Activated CD4-positive, CD25-positive, alpha-beta regulatory T cell (primary cell): Measurements from ENCODE around the gene RTL10.

ENCODE experiments used
- DNase-seq, 4 experiments: peaks; one replicate each; lab custom pipeline; 2025; lab: John Stamatoyannopoulos, UW

Gene RTL10

DNA sequence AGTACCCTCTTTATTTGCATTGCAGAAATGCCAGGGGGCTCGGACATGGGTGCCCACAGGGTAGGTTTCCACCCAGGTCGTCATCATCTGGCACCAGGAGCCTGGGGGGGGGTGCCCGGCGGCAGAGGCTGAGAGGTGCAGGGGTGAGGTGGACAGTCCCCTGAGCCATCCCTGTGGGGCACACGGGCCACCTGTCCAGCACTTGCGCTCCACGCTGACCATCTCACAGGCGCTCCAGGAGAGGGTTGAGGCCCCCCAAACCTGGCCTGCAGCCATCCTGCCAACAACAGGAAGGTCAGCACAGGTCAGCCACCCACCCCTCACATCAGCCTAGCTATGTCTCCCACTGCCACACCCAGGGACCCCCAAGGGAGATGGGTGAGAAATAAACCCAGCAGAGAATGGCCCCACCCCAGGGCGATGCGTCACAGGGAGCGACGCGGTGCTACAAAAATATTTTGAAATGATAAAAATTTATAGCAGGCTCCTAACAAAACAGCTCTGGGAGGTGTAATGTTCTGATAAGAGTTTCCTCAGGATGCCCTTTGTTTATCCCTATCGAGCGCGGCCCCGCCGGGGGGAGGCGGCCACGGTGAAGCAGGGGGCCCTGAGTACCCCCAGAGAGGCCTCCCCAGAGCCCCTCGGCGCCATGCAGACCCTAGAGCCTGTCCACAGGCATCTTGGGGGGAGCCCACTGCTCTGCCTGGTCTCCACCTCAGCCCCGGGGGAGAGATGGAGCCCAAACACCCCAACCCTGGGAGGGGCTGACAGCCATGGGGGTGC lies 21.0 kb upstream of the RTL10 start:
- no peak for DNase-seq

DNA sequence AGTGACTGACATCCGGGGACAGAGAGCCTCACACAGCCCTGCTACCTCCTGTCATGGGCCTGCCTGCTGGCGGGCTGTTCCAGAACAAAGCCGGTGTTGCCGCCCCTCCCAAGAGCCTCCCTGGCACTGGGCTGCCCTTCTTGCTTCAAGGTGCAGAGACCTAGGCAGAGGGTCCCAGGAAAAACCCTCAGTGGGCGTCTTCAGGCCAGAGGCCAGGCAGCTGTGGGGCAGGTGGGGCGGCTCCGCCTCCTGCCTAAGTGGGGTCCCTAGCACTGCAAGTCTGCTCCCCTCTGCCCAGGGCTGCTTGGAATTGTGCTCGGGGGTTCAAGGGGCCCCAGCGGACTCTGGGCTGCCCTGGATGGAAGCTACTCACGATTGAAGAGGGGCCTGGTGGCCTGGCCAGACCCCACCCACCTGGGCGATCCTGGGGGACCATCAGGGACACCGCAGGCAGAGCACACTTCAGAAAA lies 20.4 kb upstream of the RTL10 start:
- no peak for DNase-seq

DNA sequence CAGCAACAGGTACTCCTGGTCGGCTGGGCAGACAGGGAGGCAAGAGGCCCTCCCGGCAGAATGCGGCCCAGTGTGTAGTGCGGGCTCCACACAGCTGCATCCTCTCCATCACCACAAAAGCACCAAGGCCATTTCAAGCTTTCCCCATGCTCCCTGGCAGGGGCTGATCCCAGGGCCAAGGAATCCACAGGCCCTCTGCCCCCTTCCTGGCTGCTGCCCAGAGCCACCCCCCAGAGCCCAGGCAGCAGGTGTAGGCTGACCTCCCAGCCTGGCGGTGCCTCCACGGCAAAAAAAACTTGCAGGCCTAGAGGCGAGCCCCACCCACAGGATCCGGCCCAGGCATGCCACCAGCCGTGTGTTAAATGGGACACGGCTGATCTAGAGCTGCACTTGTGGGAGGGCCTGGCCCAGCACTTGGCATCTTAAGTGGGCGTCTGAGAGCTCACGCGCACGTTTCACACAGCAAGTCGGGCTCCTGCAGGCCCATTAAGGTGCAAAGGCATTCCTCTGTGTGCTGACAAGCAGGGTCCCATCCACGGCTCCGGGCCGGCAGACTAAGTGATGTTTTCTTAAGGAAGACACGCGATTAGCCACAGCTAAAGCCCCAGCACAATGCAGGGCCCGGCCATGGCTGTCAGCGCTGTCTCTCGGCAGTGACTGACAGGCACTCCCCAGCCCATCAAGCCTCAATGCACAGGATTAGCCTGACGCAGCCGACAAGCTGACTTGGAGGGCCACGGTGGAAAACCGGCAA lies 19.8 kb upstream of the RTL10 start:
- DNase-seq, result no peak

DNA sequence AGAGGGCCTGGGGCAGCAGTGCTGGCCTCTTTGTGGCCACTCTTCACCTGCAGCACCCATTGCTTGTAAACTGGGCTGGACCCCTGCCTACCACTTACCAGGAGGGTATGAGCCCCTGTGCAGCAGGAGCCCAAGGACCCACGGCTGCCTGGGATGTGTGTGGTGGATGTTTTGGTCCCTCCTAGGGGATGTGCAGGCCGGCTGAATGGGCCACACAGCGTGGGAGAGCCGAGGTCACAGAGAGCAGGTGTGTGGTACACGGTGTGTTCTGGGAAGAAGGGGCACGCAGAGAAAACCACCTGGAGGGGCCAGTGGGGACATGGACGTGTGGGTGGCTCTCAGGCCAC lies 19.3 kb upstream of the RTL10 start:
- no peak for DNase-seq

DNA sequence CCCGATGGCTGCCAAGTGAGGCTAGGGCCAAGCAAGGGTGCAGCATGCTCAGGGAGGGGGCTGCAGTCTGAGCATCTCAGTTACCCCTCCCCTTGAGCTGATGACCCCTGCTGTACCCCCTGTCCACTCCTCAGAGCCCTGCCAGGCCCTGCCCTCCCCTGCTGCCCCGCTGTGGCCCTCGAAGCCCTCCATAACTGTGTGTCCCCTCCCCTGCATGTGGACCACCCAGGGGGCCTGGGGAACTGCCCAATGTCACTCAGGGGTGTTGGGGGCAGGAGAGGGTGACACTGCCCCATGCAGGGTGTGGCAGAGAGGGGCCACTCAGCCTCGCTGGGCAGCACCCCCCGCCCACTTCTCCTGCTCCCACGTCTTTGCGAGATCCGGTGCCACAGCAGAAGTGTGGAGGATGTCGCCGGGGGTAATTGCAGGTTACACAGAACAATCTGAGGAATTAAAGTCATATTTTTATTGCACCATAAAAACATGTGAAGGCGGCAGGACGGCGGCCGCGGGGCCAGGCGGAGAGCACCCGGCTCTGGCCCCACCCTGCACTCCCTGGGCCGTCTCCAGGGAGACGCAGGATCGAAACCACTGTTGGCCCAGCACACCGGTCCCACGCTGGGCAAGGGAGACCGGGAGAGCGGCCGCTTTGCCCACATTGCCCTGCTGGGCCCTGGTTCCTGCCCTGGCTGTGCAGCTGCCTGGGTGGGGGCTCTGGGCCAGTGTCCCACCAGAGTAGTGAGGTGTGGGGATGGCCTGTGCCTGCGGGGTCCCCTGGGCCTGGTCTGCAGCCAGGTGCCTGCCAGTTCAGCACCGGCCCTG lies 18.7 kb upstream of the RTL10 start:
- DNase-seq, result no peak

DNA sequence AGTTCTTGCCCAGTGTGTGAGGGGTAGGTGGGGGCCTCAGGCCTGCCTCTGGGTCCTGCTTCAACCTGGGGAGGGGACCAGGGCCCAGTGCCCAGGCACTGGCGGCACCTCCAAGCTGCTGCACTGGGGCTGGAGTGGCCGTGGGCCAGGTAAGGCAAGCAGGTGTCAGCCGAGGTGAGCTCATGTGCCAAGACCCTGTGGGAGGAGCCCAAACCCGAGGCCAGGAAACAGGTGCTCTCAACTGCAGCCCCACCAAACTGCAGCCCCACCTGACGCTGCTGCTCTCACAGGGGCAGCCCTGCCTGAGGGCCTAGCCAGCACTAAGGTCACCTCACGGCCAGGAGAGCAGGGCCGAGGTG lies 18.1 kb upstream of the RTL10 start:
- no peak for DNase-seq

DNA sequence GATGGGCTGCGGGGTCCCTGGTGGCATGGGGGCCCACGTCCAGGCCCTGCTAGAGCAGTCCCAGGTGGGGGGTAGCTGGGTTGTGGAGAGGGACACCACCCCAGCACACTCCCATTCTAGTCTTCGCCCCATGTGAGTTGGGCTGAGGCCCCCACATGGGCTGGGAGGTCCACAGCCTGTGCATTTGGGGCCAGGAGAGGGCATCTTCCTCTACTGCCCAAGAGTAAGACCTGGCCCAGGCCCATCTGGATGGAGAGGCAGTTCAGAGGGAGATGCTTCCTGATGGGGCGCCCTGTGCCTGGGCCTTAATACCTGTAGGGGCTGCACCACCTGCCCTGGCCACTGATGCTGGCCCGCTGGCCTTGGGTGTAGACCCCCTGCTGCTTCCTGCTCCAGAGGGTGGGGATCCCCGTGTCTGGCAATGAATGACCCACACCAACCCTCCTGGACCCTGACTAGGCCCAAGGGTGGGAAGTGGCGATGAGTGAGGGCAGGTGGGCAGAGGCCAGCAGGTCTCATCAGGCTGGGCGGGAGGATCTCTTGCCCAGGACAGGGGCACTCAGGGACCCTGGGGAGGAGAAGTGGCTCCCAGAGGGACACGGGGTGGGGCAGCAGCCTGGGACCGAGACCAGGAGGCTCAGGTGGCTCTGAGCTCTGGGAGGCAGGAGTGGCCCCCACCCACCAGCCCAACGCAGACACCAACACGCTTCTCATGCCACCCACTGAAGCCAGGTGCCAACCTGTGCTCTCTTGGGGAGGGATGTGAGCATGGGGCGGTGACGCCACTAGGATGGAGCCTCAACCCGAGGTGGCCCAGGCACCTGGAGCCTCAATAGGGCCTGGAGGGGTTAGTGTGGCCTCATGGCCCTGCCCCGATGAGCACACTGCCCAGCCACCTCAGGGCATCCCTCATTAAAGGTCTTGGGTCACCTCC lies 17.4 kb upstream of the RTL10 start:
- DNase-seq, result no peak

DNA sequence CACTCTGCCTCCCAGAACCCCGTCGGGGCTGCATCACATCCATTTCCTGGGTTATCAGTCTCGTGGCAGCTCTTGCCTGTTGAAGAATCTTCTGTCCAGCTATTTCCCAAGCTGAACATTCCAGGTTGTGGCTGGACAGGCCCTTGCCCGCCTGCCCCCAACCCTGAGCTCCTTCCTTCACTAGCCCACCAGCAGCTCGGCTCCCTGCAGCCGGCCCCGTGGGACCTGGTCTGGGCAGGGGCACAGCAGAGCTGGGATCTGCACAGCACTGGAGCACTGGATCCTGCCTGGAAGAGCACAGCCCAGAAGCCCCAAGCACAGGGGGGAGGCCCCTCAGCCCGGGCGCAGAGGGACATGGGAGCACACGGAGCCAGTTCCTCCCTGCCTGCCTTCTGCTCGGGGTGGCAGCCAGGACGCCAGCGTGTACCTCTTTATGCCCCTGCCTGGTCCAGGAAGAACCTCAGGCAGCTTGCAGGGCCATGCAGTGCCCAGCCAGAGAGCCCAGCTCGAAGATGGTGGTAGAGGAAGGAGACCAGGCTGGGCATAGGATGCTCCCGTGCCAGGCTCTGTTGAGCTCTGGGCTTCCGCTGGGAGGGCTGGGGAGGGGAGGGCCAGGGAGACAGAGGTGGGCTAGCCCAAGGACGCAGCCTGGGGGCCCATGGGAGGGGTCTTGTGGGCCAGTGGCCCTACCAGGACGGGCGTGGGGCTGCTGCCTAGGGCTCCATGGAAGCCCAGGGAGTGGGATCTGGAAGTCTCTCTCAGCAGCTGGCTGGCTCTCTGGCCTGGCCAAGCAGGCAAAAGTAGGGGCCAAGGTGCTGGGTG lies 16.6 kb upstream of the RTL10 start:
- DNase-seq, result no peak

DNA sequence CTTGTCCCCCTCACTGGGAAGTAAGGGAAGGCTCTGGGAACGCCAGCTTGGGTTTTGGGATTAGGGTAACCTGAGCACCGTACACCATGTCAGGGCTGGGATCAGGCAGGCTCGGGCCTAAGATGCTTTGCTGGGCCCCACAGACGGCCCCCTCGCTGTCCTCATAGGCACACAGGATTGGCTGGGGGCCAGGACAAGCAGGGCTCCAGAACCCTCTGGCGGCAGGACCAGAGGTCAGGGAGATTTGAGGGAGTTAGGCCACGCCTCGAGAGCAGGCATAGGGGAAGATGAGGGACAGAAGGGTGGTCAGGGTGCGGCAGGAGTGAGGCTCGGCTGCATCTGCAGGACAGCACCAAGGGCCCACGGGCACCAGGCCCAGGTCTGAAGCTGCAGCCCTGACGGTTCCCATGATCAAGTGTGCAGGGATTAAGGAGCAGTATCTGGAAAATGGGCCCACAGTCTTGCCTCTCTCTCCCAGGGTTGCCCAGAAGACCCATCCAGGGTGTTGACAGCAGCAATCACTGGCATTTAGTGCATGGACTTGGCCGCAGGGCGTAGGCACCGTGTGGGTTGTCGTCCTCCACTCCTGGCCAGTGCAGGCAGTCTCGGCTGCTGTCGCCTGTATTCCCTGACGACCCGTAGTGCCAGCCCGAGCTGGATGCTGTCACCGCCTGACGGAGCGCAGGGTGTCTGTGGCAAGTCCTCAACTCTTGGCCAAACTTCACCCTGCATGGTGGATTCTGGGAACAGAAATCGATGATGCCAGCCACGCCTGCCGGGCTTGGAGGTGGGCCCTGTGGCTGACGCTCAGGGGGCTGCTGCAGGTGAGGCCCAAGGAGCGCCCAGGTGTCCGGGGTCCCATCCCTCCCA lies 15.7 kb upstream of the RTL10 start:
- DNase-seq, result no peak

DNA sequence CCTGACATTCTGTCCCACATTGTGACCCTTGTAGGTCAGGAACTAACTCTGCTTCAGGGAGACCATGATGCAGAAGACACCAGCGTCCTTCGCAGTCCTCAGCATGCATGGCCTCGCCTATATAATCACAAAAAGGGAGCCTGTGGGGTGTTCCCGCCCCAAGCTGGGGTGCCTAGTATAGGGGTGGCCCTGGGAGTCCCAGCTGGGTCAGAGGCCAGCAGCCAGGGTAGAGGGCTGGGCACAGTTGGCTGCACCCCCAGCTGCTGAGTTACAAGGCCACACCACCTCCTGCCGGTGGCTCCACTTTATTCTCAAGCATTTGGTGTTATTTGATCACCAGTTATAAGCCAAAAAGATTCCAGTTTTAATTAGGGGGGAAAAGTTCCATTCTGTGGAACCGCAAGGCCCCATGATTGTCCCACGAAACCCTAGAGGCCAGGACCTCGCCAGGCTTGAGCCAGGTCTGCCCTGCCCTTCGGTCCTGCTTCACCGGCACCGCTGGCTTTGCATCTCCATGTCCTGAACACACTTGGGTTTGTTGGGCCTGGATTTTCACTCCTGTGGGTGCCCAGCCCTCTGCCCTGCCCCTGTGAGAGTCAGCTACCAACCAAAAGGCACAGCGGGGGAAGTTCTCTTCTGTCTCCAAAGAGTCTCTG lies 15.0 kb upstream of the RTL10 start:
- no peak for DNase-seq

DNA sequence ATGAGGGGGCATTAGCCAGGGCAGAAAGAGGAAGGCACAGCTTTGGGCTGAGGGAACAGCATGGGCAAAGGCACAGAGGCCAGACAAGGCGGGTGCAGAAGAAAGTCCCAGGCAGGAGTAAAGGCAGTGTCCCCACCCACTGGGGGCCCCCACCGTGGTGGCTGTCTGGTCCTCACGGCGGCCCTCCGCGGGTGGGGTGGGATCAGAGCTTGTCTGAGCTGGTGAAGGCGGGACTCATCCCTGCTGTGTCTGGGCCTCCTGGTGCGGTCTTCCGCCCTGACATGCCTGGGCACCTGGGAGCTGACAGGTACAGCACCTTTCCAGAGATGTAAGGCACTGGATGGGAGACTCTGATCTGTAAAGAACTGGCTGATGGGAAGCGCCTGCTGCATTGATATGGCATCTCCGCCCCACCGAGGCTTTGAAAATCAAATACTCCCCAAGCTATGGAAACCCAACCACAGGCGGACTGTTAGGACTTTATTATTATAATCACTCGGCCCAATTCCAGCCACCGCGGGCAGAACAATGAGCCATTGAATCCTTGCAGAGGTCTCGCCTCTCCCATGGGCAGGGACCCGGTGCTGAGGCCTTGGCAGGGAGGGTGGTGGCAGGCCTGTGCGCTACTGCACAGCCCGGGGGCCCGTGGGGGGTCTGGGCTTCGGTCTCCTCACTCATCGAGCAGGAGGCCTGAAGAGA lies 14.2 kb upstream of the RTL10 start:
- DNase-seq, result no peak

DNA sequence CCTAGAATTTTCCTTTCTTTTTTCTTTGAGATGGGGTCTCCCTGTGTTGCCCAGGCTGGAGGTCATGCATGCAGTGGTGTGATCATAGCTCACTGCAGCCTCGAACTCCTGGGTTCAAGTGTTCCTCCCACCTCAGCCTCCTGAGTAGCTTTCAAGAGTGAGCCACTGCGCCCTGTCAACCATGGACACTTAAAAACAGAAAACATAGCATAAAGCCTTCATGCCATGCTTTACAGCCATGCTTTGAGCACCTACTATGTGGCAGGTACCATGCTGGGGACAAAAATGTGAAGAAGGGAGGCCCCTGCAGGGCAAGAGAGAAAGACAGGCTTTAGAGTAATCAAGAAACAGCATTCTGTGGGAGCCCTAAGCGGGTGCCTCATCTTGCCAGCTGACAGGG lies 13.7 kb upstream of the RTL10 start:
- no peak for DNase-seq

DNA sequence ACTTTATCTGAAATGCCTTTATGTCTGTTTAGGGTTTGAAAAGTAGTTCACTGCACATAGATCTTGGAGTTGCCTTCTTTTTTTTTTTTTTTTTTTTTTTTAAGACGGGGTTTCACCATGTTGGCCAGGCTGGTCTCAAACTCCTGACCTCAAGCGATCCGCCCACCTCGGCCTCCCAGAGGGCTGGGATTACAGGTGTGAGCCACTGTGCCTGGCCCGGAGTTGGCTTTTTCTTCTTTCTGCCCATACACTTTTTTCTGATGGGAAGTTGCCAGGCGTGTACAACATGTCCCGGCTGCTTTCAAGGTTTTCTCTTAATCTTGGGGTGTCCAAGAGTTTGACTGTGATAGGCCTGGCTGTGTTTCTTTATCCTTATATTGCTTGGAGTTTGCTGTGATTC lies 12.9 kb upstream of the RTL10 start:
- no peak for DNase-seq

DNA sequence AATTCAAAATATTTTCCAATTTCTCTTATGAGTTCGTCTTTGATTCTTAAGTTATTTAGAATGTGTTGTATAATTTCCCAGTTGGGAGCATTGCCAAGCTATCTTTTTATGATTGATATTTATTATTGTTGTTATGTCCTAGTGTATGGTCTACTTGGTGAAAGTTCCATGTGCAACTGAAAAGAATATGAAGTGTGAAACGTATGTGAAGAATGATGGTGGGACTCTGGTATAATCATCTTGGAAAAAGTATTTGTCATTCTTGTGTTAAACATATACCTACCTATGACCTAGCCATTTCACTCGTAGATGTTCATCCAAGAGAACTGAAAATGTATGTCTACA lies 12.0 kb upstream of the RTL10 start:
- no peak for DNase-seq

DNA sequence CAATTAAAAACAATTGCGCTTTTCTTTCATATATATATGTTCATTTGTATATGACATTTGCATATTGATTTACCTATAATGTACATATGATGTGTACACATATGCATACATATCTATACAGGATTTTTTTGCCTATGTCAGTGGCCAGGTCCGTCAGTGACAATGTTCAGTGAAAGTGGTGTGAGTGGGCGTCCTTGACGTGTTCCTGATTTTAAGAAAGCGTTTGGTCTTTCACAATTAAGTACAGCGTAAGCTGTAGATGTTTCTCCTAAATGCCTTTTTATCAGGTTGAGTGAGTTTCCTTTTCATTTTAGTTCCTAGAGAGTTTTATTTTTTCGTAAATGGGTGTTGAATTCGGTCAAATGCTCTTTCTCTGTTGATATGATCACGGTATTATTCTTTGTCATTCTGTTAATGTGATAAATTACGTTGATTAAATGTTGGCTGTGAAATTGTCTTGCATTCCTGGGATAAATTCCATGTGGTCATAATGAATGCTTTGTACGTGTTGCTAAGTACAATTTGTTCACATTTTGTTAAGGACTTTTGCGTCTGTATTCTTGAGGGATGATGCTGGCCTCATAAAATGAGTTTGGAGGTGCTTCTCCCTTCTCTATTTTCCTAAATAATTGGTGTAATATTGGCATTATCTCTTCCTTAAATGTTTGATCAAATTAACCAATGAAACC lies 10.6 kb upstream of the RTL10 start:
- no peak for DNase-seq

DNA sequence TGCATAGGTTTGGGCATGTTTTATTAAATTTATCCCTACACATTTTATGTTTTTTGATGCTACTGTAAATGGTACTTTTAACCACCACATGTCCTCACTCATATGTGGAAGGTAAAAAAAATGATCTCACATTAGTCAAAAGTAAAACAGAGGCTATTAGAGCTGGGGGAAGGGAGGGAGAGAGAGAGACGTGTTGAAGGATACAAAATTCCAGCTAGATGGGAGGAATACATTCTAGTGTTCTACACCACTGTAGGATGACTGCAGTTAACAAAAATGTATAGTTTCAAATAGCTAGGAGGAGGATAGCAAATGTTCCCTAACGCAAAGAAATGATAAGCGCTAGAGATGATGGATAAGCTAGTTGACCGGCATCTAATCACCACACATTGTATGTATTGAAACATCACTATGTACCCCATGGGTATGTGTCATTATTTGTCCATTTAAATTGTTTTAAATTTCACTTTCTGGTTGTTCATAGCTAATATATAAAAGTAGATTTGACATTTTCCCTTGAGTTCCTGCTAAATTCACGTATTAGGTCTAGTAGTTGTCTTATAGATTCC lies 9.9 kb upstream of the RTL10 start:
- DNase-seq, result no peak

DNA sequence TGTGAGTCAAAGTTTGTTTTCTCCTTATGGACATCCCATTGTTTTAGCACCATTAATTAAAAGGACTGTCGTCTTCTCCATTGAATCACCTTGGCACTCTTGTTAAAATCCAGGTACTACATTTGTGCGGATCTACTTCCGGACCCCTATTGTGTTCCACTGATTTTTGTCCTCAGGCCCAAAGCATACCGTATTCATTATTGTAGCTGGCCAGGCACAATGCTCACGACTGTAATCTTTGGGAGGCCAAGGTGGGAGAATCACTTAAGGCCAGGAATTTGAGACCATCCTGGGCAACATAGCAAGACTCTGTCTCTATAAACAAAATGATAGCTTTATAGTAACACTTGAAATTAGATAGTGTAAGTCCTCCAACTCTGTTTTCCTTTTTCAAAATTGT lies 8.9 kb upstream of the RTL10 start:
- no peak for DNase-seq
